NCI-H774 (cell line): ENCODE measurements around the gene ATP5MG.

Experiments
- DNase-seq: peaks from one replicate; lab custom pipeline; 2025; lab: John Stamatoyannopoulos, UW

ATP5MG gene

DNA sequence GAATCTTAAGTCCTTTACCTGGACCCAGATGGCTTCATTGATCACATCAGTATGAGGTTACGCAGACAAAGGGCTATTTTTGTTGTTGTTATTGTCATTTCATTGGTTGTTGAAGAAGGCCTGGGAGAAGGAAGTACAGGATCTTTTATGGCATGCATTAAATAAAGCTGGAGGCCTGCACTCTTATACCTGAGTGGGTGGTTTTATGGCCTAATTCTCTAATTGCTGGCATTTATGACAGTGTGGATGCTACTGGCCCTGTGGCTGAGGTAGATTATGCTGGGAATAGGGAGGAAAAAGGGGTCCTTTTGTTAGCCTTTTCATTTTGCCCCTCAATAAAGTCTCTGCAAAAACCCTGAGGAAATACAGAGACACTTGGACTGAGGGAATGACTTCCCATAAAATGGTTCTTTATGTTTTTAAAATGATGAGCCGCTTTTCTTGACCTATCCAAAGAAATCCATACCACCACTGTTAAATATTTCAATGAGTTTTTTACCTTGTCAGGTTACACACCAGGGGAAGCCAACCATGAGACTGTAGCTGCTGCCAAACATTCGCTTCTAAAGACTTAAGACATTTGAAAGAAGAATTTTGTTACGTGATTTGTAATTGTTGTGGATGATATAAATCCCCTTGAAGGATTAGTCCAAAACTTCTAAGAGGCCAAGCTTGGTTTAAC is 41.6 kb downstream of the ATP5MG start:
- no peak for DNase-seq

DNA sequence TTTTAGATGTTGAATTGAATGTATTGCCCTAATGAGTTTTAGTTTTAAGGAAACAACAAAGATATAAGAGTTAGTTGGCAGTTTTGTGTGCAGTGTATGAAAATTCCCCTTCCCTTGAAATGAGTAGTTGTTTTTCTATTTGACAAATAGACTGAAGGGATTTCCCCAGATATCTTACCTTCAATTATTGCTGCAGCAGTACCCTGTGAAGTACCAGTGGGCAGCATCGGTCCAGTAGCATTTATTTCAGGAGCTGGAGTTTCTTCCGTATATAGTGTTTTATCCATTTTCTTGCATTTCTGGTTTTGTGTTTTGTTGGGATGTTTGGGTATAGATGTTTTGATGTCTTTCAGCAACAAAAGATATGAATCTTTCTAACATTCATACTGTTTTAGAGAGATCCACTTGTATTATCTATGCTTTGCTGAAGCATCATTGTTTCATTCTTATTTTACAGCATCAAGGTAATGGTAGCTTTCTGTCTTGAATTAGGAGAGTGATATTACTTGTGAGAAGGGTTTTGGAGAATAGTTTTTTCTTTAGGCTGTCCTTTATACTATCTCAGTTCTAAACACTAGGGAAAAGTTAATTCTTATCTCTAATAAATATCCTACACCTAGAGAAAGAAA is 42.3 kb downstream of the ATP5MG start:
- DNase-seq, result no peak

DNA sequence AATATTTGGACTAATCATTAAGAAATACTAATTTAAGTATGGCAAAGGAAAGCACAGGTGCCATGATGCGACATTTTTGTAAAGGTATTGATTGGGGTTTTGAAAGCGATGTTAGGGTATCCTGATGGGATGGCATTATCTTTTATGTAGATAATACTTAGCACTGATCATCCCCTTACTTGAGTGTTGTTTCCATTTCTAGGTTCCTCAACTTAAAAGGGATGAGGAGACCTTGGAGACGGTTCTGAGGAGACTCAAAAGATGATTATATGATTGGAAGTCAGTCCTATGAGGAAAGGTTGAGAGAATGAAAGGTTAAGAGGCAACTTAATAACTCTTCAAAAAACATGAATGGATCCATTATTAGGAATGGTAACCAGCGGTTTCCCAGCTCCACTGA is 46.0 kb downstream of the ATP5MG start:
- no peak for DNase-seq

DNA sequence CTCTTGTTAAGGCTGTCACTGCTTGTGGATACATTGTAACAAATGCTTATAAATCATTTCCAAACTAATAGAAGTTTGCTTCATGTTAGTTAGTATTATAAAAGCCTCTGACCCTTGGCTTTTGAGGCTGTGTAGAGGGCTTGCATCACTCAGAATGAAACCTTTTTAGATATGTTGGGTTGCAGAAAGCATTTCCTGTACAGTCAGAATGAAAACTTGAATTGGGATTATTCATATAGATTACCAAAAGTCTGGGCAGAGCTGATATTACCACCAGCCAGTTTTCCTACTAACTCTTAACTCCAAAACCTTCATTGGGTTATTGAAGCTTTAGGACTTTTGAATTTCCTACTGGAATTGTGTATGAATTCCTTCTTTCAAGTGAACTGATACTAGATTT is 46.9 kb downstream of the ATP5MG start:
- DNase-seq, result no peak

DNA sequence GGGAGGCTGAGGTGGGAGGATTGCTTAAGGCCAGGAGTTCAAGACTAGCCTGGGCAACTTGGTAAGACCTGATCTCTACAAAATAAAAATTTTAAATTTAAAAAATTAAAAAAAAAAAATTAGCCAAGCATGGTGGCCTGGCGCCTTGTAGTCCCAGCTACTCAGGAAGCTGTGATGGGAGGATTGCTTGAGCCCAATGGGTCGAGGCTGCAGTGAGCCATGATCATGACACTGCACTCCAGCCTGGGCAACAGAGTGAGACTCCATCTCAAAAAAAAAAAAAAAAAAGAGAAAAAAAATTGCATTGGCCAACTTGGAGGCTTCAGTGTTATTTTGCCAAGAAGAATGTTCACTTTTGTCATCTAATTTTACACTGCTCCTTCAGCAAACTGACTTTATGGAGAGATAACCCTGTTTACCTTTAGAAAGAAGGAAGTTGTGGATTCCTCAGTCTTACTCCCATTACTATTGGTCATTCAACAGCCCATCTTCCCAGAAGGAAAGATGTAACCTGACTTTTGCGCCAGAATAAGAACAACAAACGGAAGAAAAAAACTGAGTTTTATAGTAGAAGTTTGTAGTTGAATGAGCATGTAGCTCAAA is 48.0 kb downstream of the ATP5MG start:
- DNase-seq, result no peak

DNA sequence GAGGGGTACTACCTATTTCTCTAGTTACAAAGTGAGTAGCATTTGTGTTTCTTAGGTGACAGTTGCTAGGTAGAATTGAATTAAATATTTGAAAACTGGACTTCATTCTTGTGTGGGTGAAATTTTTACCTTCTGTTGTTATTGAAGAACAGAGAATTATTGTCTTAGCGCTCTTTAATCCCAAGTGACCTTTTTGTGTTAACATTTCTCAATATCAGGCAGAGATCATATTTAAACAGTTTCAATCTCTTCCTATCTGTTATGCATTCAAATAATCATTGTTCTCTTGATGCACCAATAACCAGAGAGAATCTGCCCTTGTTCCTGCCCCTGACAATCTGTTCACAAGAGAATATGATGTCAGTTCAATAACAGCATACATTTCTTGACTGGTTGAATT is 49.0 kb downstream of the ATP5MG start:
- no peak for DNase-seq
